Measurements from ENCODE around the gene PELI2.

- TF ChIP-seq CTCF (IDR thresholded peaks at IDR 0.05) (no peak), POLR2A (IDR thresholded peaks at IDR 0.05) (no peak)
Measured at GRCh38 chr14:56262530-56262929, 144.3 kb downstream of the PELI2 start.

All from lower leg skin (tissue), 3 donors.